GM12872 (cell line): Measurements from ENCODE around the gene ICOS.

Experiments used
- CTCF ChIP-seq: IDR thresholded peaks from 3 replicates; pipeline ENCODE4 v1.5.1; 2011; ENCODE audit warnings: low read depth, mild to moderate bottlenecking, low read length, moderate library complexity; ENCODE audit not compliant: insufficient read depth

The ICOS gene

DNA sequence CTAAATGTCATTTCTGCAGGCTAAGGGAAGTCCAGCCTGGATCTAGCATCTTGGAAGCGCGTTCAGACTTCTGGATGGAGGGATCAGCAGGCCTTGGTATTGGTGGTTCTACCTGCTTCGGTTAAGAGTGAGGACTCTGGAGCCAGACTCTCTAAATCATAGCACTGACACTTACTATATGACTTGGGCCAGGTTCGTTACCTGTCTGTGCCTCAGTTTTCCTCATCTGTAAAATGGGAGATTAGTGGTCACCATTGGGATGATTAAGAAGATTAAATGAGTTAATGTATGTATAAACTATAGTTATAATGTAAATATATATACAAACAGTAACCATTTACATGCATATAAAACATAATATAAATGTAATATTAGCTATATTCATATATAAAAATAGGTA is 995 bp upstream of the ICOS start:
- no peak for TF ChIP-seq CTCF

DNA sequence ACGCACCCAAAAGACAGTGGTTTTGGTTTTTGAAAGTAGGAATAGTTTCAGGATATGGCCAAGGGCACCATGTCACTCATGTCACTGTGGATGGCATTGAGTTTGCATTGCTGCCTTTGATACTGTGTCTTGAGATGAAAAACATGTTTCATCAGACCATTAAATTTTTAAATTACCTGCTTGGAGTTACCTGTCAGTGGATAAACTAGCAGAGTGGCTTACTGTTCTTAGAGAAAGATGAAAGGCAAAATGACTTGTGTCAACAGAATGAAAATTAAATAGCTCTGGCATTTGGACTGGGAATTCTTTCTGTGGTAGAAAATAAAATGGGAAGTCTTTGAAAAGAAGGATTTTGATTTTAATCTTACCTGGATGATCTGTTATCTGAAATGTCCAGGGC is 386 bp downstream of the ICOS start:
- no peak for TF ChIP-seq CTCF

- no peak for TF ChIP-seq CTCF
These were observed 1.2 kb downstream of the ICOS start for GRCh38 chr2:203937788-203938187.

DNA sequence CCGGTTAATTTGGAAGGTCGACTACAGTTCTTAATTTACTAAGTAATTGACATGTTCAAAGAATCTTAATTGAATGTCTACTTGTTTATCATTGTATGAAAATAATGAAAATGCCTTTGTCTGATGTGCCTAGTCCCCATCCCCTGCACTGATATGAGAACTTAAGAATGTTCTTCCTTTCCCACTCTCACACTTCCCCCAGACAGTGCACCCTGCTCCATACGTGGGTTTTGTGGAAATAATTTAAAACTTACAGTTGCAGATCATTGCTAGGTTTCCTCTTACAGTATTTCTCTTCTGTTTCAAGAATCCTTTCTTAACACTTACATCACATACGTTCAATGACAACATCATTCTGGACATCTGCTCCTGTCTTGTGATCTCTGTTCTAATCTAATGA is 3.5 kb downstream of the ICOS start:
- TF ChIP-seq CTCF, result no peak

- TF ChIP-seq CTCF, result 0 out of 3 replicates have a peak, but pooled peaks have one; percentile 21
These were observed 7.2 kb downstream of the ICOS start for GRCh38 chr2:203943493-203944382.

DNA sequence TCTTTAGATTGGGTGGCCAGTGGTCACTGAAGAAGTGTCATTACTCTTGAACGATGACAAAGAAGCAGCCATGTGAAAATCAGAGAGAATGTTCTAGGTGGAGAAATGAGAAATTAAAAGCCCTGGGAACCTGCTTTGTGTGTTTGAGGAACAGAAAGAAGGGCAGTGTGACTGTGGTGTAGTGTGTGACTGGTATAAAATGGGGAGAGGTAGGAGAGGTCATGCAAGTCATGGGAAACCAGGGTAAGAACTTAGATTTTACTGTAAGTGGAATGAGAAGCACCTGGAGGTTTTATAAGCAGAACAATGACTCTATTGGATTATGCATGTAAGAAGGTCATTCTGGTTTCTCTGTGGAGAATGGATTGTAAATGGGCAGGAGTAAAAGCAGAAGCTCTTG is 12.2 kb downstream of the ICOS start:
- TF ChIP-seq CTCF, result no peak

DNA sequence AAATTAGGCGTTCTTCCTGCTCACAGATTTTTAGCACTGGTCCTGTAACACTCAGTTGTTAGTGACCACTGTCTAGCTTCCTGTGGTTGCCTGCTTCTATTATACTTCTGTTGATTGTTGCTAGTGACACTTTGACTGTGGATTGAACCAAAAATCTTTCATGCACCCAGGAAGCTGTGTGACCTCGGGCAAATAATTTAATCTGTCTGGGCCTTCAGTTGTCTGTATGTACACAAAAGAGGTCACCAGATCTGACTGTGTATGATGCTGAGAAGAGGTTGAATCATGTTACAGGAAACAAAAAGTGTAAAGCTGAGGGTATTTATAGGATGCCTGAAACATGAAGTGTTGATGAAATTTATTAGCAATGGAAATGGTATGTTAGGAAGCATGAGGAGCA is 12.7 kb downstream of the ICOS start:
- no peak for TF ChIP-seq CTCF
